GM10248 (cell line): ENCODE measurements around the gene ACTR8.

ENCODE experiments used
- CTCF ChIA-PET: fragments of 300-600 bp; sonication (Branson Sonifier 250); formaldehyde crosslinking; extraction: SDS; loops from one replicate; lab custom pipeline; 2021; ENCODE audit warnings: antibody characterized with exemption; lab: Yijun Ruan, JAX
- POLR2A ChIA-PET: fragments of 350-650 bp; sonication (Branson Sonifier 250); formaldehyde crosslinking; extraction: SDS; loops from one replicate; lab custom pipeline; 2020; ENCODE audit warnings: antibody characterized with exemption; lab: Yijun Ruan, JAX
- DNase-seq: peaks from one replicate; pipeline ENCODE4 v3.0.0; 2012; ENCODE audit errors: extremely low spot score
- TF ChIP-seq, protein P1 (sequence below): IDR thresholded peaks from 2 replicates; pipeline ENCODE4 v1.5.1; 2012; ENCODE audit warnings: mild to moderate bottlenecking, low read depth; ENCODE audit errors: extremely low read depth, missing control alignments, control extremely low read depth

Gene ACTR8

DNA sequence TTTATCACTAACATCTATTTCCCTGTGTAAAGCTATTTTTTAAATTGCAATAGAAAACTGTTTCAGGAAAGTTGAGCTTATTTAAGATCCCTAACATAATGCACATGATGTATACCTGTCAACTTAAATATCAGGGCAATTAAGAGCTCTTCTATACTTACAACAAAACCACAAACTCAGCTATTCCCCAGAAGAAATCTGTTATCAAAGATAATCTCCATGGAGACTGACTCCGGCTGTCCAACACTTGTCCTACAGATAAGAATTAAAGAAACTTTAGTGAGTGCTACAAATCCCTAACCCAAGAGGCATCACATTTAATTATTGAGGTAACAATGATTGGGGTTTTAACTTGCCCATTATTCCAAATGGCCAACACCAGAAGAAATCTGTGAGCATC, 6.3 kb upstream of the ACTR8 start:
- CTCF ChIA-PET = interaction anchor here (1.3 kb wide), 1 partner anchor 12 kb away, joined by 3 read pairs; no protein-coding TSS in a partner anchor
- POLR2A ChIA-PET = interaction anchor here (1.0 kb wide), 1 partner anchor 12 kb away, joined by 3 read pairs; no protein-coding TSS in a partner anchor
- DNase-seq = no peak
- TF ChIP-seq, protein P1, sequence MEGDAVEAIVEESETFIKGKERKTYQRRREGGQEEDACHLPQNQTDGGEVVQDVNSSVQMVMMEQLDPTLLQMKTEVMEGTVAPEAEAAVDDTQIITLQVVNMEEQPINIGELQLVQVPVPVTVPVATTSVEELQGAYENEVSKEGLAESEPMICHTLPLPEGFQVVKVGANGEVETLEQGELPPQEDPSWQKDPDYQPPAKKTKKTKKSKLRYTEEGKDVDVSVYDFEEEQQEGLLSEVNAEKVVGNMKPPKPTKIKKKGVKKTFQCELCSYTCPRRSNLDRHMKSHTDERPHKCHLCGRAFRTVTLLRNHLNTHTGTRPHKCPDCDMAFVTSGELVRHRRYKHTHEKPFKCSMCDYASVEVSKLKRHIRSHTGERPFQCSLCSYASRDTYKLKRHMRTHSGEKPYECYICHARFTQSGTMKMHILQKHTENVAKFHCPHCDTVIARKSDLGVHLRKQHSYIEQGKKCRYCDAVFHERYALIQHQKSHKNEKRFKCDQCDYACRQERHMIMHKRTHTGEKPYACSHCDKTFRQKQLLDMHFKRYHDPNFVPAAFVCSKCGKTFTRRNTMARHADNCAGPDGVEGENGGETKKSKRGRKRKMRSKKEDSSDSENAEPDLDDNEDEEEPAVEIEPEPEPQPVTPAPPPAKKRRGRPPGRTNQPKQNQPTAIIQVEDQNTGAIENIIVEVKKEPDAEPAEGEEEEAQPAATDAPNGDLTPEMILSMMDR = no peak

DNA sequence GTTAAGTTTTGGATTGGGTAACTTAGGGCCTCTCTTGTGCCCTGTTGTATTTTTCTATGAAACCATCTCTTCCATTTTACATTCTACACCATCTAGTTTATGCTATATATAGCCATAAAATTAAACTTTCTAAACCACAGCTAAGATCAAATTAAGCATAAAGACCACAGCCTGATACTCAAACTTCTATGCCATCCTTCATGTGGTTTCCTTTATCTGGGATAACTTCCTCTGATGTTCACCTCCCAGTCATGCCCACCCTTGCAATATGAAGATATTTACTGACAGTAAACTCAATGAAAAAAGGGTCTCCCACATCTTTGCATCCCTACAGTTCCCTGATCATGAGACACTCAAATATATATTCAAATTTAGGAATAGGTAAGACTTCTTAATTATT, 5.5 kb upstream of the ACTR8 start:
- ChIA-PET POLR2A (no interaction called here), CTCF (interaction anchor here (1.3 kb wide), 1 partner anchor 13 kb away, joined by 3 read pairs; no protein-coding TSS in a partner anchor)
- no peak for DNase-seq
- TF ChIP-seq, protein P1 = no peak

DNA sequence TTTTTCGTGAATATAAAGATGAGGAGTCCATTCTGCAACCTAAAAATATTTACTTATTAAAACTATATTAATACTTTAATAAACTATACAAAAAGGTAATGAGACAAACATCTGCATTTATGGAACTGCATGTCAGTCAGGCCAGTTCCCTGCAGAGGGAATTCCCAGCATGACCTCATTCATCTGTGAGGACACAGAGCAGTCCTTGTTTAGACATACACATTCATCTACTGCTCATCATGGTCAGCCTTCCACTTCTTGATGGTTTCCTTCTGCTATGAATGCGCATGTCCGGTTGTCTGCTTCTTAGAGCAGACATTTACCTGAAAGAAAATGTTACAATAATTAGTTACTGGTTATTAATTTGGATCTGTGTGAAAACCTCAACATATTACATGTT, 3.3 kb upstream of the ACTR8 start:
- no peak for DNase-seq

DNA sequence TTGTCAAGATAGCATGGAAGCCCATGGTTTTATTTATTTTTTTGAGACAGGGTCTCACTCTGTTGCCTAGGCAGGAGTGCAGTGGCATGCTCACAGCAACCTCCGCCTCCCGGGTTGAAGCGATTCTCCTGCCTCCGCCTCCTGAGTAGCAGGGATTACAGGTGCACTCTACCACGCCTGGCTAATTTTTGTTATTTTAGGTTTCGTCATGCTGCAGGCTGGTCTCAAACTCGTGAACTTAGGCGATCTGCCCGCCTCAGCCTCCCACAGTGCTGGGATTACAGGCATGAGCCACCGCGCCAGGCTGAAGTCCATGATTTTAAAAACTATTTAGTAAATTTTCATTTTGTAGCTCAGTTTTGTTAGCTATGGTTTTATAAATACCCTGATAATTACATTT, 2.7 kb upstream of the ACTR8 start:
- TF ChIP-seq, protein P1 = no peak
- CTCF ChIA-PET = interaction anchor here (1.5 kb wide), 1 partner anchor 15 kb away, joined by 3 read pairs; no protein-coding TSS in a partner anchor
- DNase-seq = no peak
- POLR2A ChIA-PET = no interaction called here

More for the DNA sequence above, 3.3 kb upstream of the ACTR8 start:
- ChIA-PET CTCF (no interaction called here), POLR2A (no interaction called here)
- TF ChIP-seq, protein P1 = no peak

DNA sequence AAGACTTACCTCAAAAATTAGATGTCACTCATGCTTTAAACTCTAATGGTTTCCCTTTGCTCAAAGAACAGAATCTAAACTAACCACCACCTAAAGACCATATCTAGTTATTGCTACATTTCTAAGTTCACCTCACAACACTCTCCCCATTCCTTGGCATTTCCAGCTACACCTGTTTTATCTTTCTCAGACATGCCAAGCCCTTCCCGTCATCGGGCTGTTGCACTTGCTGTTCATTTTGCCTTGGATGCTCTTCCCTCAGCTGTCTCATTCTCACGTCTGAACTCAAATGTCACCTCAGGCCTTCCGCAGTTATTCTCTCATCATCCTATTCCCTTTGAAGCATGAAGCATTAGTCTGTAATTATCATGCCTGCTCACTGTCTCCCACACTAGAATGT, 1.1 kb upstream of the ACTR8 start:
- POLR2A ChIA-PET = no interaction called here
- TF ChIP-seq, protein P1 = no peak
- no peak for DNase-seq
- CTCF ChIA-PET = no interaction called here

DNA sequence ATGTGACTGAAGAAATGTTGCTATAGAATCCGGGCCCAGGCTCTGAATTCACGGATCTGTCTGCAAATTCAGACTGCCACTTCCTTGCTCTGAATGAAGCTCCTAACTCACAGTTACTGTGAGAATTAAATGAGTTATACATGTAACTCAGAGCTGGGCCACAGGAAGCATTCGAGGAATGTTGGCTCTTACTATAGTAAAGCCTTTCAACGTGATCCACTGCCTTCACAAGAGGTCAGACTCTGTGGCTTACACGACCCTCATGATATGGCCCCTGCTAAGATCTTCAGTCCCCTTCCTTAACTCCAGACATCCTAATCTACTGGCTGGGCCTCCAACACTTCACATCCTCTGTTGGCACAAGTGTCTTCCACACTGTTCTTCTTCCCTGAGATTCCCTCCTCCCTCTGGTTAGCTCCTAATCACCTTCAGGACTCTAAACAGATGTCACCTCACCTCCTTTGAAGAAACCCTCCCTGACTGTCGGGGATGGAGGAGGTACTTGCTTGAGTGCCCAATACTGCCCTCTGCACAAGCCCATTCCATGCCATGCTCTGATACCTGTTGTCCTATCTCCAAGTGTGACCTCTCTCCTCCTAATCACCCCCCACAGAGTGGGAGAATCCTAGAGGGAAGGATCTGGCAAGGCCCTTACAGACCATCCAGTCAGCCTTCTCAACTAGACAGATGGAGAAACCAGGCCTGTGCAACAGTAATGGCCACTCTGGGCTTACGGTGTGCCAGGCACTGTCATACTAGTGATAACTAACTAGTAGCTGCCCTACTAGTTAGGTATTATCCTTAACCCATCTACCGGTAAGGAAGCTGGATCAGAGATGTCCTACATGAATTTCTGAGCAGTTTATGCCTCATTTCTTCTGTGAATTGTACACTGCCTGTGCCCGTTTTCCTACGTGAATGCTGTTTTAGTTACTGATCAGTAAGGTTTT, 1.3 kb downstream of the ACTR8 start:
- ChIA-PET CTCF (interaction anchor here (0.9 kb wide), 1 partner anchor 17 kb away, joined by 3 read pairs; no protein-coding TSS in a partner anchor), POLR2A (interaction anchor here (0.6 to 1.2 kb wide), 2 partner anchors 11 kb away, joined by 3 to 4 read pairs; no protein-coding TSS in a partner anchor)
- TF ChIP-seq, protein P1 = no peak
- no peak for DNase-seq
